Heart right ventricle (tissue), 16 donors: Measurements from ENCODE around the gene ZNF823. TPM values are rescaled to one million over a fixed set of nuclear protein-coding genes. Genes with fewer than 3 reads are reported as not detected.
"Not testable (repeated sequence)": the region's sequence is repeated elsewhere in the genome, so short reads cannot be mapped to it uniquely, and the experiment has no call there.

Experiments
- ATAC-seq, 8 donors: fragments of 200-7000 bp; cut with Tn5 transposase; one replicate each; pipeline ENCODE4 v1.9.1; 2020; ENCODE audit warnings: mild to moderate bottlenecking in 8 of 8, moderate library complexity in 8 of 8, moderate number of reproducible peaks in 1 of 8
- DNase-seq, 2 donors: peaks; one replicate each; pipeline ENCODE4 v3.0.0-alpha.2; 2020
- H3K27ac ChIP-seq, 10 donors: fragments of 200-600 bp; sonication (generic) in 2 of 10; one replicate each; pipeline versions ENCODE4 v1.5.0 to v1.8.0; 2020 to 2022; ENCODE audit warnings: mild to moderate bottlenecking in 3 of 10
- H3K27me3 ChIP-seq, 7 donors: fragments of 200-600 bp; one replicate each; pipeline ENCODE4 v1.8.0; 2021 to 2022; ENCODE audit warnings: mild to moderate bottlenecking in 2 of 7
- H3K36me3 ChIP-seq, 9 donors: fragments of 200-600 bp; sonication (generic) in 1 of 9; one replicate each; pipeline versions ENCODE4 v1.5.0 to v1.8.0; 2020 to 2022; ENCODE audit warnings: mild to moderate bottlenecking in 2 of 9
- H3K4me1 ChIP-seq, 9 donors: fragments of 200-600 bp; sonication (generic) in 1 of 9; one replicate each; pipeline versions ENCODE4 v1.5.0 to v1.8.0; 2020 to 2022; ENCODE audit warnings: mild to moderate bottlenecking in 4 of 9
- H3K4me3 ChIP-seq, 10 donors: fragments of 200-600 bp; sonication (generic) in 2 of 10; one replicate each; pipeline versions ENCODE4 v1.5.0 to v1.8.0; 2020 to 2022; ENCODE audit warnings: mild to moderate bottlenecking in 7 of 10, moderate library complexity in 2 of 10
- H3K9me3 ChIP-seq, 11 donors: fragments of 200-600 bp in 10 of 11; sonication (generic) in 2 of 11; one replicate each; pipeline versions ENCODE4 v1.5.0 to v1.8.0; 2013 to 2022; ENCODE audit warnings: mild to moderate bottlenecking in 2 of 11, control low read depth in 1 of 11, moderate library complexity in 1 of 11
- WGBS, 2 donors: extraction: QIAGEN DNeasy Blood & Tissue Kit; methylation state at CpG; one replicate each; pipeline ENCODE4 v1.1.7; 2013; ENCODE audit warnings: inconsistent platforms in 1 of 2; 5-methylcytosine and 5-hydroxymethylcytosine counted together
- intact Hi-C, 10 donors: fragments of 100-400 bp; cut with DNase I; formaldehyde crosslinking; loops; one replicate each; pipeline versions ENCODE4 v1.11.1 to v1.14.2; 2022
- polyA plus RNA-seq, 2 donors: library from polyadenylated mRNA; stranded (reverse); fragments of 200-250 nt; gene quantifications; one replicate each; pipeline ENCODE4 v1.2.3, GENCODE V29; 2013
- total RNA-seq, 10 donors: library from RNA; stranded (reverse); fragmentation: NEBNext Ultra II Directional in 3 of 10; extraction: Animal tissue kit (Norgen Biotek cat#: 25700) in 3 of 10; gene quantifications; one replicate each; pipeline versions ENCODE4 v1.2.1 to v1.2.4, GENCODE V29; 2021 to 2023
- TF ChIP-seq, protein P1 (sequence below), 9 donors: fragments of 200-600 bp; sonication (generic) in 2 of 9; IDR thresholded peaks; one replicate each; pipeline versions ENCODE4 v1.5.0 to v1.8.0; 2021 to 2022; ENCODE audit warnings: antibody characterized with exemption in 9 of 9, mild to moderate bottlenecking in 5 of 9, moderate library complexity in 1 of 9
- donor health status: Arrhythmogenic right ventricular cardiomyopathy.
- donor health status: ischemic (EF 13 %, LVEDD 7.1; RV severe dilation, severe dysfunction).
- donor health status: healthy with polysubstance abuse.
- donor health status: DM: no; HTN: yes; CAD: no.
- donor health status: DM: no; HTN: no; CAD: no.
- donor health status: ischemic (EF 25% LVEDD 6.9; RV normal size, moderate dysfunction).
- donor health status: ischemic (EF 25% LVEDD 5.7; RV mildly dilated, moderate dysfunction).
- donor health status: healthy.
- donor health status: DM: yes; HTN: yes; CAD: no.
- donor health status: Ischemic cardiomyopathy.
- donor health status: ischemic (EF 35%, LVEDD 5.7; RV mildly dilated, moderate dysfunction).
- donor health status: nonischemic (EF 11% LVEDD 7.7; RV severe dilation, severe dysfunction).
- donor health status: DM: yes; HTN: yes; CAD: no.
- donor health status: PGD.
- donor health status: ischemic (EF 29% LVEDD 5.4; RV normal size, mild dysfunction).
- donor health status: nonischemic (EF 23%, LVEDD 6.1; RV moderate dilation, normal function).

ZNF823 gene
- total and polyA plus RNA-seq, 12 donors, result 2.0 to 5.7 (median 3.3) TPM

DNA sequence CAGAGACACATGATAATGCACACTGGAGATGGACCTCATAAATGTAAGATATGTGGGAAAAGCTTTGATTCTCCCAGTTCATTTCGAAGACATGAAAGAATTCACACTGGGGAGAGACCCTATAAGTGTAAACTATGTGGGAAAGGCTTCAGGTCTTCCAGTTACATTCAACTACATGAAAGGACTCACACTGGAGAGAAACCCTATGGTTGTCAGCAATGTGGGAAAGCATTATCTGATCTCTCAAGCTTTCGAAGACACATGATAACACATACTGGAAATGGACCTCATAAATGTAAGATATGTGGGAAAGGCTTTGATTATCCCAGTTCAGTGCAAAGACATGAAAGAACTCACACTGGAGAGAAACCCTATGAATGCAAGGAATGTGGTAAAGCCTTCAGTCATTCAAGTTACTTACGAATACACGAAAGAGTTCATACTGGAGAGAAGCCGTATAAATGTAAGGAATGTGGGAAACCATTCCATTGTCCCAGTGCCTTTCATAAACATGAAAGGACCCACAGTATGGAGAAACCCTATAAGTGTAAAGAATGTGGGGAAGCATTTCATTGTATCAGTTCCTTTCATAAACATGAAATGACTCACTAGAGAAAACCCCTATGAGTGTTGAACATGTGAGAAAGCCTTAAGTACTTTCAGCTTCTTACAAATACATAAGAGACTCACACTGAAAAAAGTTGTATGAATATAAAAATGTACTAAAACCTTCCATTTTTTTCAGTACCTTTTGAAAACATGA is 42.7 kb upstream of the ZNF823 start:
- Histone ChIP-seq H3K4me3 (no peak overlapping the region), H3K9me3 (peaks cover 0 to 100% (median 43%) of the 10 kb centered on the region in 11 donors), H3K36me3 (peaks cover 11 to 82% (median 54%) of the 10 kb centered on the region in 9 donors), H3K27ac (no peak overlapping the region), H3K4me1 (no peaks in the 10 kb centered on the region), H3K27me3 (no peaks in the 10 kb centered on the region)
- WGBS, 2 donors, result 97 to 100% methylated on average over 5 of the region's 5 CpGs
- ATAC-seq (no peak), DNase-seq (no peak)
- intact Hi-C loops, result loop anchor here in 3 of 10 donors (5.0 to 10.0 kb wide), 3 partner anchors 79 to 107 kb away; no protein-coding TSS in a partner anchor
- TF ChIP-seq, protein P1, sequence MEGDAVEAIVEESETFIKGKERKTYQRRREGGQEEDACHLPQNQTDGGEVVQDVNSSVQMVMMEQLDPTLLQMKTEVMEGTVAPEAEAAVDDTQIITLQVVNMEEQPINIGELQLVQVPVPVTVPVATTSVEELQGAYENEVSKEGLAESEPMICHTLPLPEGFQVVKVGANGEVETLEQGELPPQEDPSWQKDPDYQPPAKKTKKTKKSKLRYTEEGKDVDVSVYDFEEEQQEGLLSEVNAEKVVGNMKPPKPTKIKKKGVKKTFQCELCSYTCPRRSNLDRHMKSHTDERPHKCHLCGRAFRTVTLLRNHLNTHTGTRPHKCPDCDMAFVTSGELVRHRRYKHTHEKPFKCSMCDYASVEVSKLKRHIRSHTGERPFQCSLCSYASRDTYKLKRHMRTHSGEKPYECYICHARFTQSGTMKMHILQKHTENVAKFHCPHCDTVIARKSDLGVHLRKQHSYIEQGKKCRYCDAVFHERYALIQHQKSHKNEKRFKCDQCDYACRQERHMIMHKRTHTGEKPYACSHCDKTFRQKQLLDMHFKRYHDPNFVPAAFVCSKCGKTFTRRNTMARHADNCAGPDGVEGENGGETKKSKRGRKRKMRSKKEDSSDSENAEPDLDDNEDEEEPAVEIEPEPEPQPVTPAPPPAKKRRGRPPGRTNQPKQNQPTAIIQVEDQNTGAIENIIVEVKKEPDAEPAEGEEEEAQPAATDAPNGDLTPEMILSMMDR (IDR thresholded peaks at IDR 0.05), result no peak

DNA sequence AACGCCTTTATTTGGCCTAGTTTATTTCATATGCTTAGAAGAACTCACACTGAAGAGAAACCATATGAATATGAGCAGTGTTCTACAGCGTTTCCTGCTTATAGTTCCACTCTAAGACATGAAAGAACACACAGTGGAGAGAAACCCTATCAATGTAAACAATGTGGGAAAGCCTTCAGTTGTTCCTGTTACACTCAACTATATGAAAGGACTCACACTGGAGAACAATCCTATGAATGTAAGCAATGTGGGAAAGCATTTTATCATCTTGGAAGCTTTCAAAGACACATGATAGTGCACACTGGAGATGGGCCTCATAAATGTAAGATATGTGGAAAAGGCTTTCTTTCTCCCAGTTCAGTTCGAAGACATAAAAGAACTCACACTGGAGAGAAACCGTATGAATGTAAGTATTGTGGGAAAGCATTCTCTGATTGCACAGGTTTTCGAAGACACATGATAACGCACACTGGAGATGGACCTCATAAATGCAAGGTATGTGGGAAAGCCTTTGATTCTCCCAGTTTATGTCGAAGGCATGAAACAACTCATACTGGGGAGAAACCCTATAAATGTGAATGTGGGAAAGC is 41.8 kb upstream of the ZNF823 start:
- H3K36me3 ChIP-seq, result peaks cover 11 to 89% (median 54%) of the 10 kb centered on the region in 9 donors
- no peaks in the 10 kb centered on the region for H3K4me1 ChIP-seq
- peaks cover 0 to 100% (median 41%) of the 10 kb centered on the region in 11 donors for H3K9me3 ChIP-seq
- intact Hi-C loops, result loop anchor here in 3 of 10 donors (5.0 to 10.0 kb wide), 3 partner anchors 78 to 106 kb away; no protein-coding TSS in a partner anchor
- no peak overlapping the region for H3K27ac ChIP-seq
- 97 to 98% methylated on average over 7 of the region's 7 CpGs for WGBS, 2 donors
- TF ChIP-seq, protein P1 (IDR thresholded peaks at IDR 0.05), result no peak
- no peak for ATAC-seq
- DNase-seq, result no peak
- no peaks in the 10 kb centered on the region for H3K27me3 ChIP-seq
- H3K4me3 ChIP-seq, result no peak overlapping the region

DNA sequence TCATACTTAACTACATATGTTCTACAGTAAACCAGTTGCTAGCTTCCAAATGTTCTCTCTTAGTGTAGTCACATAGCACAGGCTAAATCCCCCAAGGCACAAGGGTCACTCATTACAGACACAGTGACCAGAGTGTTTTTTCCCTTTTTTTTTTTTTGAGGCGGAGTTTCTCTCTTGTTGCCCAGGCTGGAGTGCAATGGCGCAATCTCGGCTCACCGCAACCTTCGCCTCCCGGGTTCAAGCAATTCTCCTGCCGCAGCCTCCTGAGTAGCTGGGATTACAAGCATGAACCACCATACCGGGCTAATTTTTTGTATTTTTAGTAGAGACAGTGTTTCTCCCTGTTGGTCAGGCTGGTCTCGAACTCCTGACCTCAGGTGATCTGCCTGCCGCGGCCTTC is 37.9 kb upstream of the ZNF823 start:
- WGBS, 2 donors, result 97 to 98% methylated on average over 11 of the region's 11 CpGs
- H3K4me3 ChIP-seq, intact Hi-C loops, H3K27me3 ChIP-seq, H3K4me1 ChIP-seq, ATAC-seq, H3K27ac ChIP-seq, DNase-seq: not testable (repeated sequence)
- Histone ChIP-seq H3K36me3 (peaks cover 11 to 67% (median 45%) of the 10 kb centered on the region in 9 donors), H3K9me3 (peaks cover 0 to 98% (median 38%) of the 10 kb centered on the region in 11 donors)

DNA sequence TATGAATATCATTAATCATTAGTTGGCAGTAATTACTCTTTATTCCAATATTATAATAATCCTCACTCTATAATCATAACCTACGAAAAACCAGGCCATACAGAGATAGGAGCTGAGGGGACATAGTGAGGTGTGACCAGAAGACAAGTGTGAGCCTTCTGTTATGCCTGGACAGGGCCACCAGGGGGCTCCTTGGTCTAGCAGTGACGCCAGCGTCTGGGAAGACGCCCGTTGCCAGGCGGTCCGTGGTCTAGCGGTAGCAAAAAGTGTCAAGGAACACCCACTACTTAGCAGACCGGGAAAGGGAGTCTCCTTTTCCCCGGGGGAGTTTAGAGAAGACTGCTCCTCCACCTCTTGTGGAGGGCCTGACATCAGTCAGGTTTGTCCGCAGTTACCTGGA is 32.8 kb upstream of the ZNF823 start:
- WGBS, 2 donors, result 77% methylated on average over 11 of the region's 11 CpGs
- peaks cover 0 to 67% (median 17%) of the 10 kb centered on the region in 11 donors for H3K9me3 ChIP-seq
- H3K4me3 ChIP-seq, H3K27ac ChIP-seq, DNase-seq, H3K27me3 ChIP-seq, ATAC-seq, intact Hi-C loops: not testable (repeated sequence)
- TF ChIP-seq, protein P1 (IDR thresholded peaks at IDR 0.05), result peak in 3 of 9 donors; percentile 10 to 24 (median 11)
- H3K4me1 ChIP-seq, result peaks cover 0 to 16% (median 12%) of the 10 kb centered on the region in 9 donors
- peaks cover 0 to 16% (median 0%) of the 10 kb centered on the region in 9 donors for H3K36me3 ChIP-seq
